DMS 273 (cell line): ENCODE results near the gene INS.

Source experiments
- DNase-seq: peaks from one replicate; lab custom pipeline; 2025; ENCODE audit not compliant: unreplicated experiment; lab: John Stamatoyannopoulos, UW

INS gene

DNA sequence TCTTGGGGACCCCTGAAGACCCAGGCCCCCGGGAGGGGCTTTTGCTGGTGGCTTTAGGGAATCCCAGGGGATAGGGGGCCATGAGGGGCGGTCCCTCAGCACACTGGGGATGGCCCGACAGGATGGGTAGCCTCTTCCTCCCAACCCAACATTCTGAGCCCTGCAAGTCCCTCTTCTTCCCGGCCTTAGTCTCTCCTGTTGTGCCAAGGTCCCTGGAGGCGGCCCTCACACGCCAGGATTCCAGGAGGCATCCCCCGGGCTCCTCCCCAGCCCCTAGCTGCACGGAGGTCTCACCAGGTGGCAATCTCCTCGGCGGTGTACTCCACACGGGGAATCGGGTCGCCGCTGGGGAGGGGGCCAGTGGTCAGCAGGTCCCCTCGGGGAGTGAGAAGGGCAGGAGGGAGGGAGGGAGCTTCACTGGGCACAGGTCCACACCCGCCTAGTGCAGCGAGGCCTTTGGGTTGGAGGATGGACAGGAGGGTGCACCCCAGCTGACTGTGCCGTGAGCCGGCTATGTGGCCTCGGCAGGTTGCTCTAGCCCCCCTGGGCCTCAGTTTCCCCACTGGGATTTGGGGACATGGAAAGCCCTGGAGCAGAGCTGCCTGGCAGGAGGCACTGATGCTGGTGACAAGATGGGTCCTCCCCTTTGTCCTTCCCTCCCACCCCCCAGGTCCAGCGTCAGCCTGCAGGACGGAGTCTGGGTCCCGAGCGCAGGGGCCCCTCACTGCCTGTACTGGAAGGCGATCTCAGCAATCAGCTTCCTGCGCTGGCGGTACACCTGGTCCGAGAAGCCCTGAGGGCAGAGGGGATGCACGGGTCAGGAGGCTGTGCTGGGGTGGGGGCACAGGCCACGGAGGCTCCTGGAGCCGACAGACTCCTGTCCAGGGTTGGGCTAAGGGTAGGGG is 6.4 kb upstream of the INS start:
- DNase-seq, result no peak

GRCh38 chr11:2166091-2166851 is 5.3 kb upstream of the INS start:
- peak; percentile 44 for DNase-seq

GRCh38 chr11:2165571-2165970 is 4.6 kb upstream of the INS start:
- no peak for DNase-seq

DNA sequence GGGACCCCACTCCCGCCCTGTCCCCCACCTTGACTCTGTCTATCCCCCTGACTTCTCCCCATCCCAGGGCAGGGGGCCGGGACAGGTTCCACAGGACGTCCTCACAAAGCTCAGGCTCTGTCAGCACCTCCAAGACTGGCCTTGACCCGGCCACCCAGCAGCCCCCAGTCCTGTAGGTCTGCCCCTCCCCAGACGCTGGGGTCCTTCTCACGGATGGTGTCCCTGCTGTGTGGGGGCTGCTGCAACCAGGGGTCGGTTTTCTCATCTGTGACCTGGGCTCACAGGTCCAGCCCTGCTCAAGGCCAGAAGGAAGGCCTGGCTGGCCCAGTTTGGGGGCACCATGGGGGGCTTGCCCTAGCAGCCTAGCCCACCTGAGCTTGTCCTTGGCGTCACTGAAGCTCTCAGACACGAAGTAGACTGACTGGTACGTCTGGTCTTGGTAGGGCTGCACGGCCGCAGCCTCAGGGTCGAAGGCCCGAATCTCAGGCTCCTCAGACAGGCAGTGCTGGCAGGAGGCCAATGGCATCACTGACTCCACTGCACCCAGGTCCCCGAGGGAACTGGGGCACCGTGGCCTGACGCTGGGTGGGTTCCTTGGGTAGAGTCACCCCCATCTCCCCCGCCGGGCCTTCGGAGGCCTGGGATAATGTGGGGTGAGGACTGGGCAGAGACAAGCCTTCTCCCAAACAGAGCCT is 4.0 kb upstream of the INS start:
- no peak for DNase-seq

DNA sequence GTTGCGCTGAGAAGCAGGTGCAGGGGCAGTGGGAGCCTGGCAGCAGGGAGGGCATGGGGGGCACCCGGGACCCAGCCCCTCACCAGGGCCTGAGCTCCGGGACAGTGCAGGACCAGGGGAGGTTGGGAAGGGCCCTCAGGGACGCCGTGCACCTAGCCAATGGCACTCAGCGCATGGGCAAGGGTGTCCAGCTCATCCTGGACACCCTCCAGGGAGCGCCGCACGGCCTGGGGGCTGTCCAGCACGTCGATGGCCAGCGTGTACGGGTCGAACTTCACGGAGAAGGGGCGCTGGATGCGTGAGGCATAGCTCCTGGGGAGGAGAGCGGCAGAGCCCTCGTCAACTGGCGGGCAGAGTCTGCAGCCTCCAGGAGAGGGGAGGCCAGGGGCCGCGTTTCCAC is 3.1 kb upstream of the INS start:
- no peak for DNase-seq

DNA sequence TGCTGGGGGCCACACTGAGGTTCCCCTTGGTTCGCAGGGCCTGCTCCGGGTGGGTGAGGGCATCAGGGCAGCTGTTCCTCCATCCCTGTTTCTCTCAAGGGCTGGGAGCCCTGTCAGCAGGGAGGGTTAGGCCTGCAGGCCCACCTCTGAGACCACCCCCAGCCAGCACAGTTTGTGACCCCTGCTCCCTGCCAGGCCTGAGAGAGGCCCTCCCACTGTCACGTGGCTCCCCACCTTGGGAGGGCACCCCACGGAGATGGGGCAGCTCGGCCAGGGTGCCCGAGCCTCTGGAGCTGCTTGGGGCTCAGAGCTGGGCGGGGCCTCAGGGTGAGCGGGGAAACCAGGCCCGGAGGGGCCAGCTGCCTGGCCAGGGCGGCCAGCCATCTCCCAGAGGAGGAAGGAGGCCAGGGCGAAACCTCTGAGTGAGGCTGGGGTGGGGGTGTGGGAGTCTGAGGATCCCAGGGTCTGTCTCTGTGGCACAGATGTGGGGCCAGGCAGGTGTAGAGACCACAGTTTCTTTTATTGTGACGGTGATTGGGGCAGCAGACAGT is 2.5 kb upstream of the INS start:
- DNase-seq, result no peak

- no peak for DNase-seq
Measured at GRCh38 chr11:2159536-2160413, 1.2 kb downstream of the INS start.

DNA sequence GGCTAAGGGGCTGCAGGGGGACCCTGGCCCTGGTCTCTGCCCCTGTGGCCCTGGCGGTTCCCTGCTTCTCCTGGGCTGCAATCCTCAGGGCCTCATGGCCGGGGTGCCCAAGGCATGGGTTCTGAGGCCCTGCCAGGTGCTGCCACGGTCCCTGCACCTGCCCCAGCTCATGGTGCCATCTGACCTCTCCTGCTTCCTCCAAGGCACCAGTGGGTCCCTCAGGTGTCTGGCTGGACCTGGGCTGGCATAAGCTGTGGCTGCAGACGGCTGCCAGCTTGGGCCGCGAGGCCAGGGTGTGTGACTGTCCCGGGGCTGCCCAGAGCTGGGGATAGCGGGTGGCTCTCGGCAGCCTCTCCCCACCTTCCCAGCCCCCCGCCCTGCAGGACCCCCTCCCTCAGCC is 2.0 kb downstream of the INS start:
- DNase-seq, result no peak

GRCh38 chr11:2158296-2158737 is 2.7 kb downstream of the INS start:
- no peak for DNase-seq

DNA sequence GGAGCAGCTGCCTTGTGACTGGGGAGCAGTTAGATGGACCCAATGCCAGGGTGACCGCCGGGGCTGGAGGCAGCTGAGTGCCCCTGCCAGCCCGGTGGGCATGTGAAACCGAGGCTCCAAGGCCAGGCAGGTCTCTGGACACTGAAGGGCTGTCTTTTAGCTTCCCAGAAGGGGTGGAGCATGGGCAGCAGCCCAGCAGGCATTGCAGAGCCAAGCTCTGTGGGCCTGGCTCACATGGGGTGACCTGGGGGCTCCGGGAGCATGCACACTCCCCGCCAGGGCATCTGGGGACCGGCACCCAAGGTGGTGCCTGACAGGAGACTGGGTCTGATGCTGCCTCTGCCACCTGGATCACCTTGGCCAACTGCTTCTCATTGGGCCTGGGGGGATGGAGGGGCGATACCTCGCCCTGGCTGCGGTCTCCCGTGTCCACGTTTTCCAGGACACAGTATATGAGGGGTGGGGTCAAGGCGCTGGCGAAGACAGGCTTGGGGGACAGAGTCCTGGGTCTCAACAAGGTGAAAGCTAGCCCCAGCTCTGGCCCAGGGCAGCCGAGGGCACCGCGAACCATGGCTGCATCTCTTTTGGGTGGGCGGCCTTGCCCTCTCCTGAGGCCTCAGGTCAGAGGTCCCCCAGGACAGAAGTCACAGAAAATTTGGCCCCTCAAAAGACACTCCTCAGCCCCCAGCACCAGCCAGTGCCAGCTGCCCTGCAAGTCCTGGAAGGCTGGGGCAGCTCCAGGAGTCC is 3.5 kb downstream of the INS start:
- DNase-seq, result no peak

- DNase-seq, result peak; percentile 66
Measured at GRCh38 chr11:2156416-2157182, 4.4 kb downstream of the INS start.

- DNase-seq, result no peak
Measured at GRCh38 chr11:2155511-2155910, 5.5 kb downstream of the INS start.

- no peak for DNase-seq
Measured at GRCh38 chr11:2154889-2155288, 6.1 kb downstream of the INS start.

GRCh38 chr11:2154195-2154585 is 6.8 kb downstream of the INS start:
- DNase-seq, result no peak

DNA sequence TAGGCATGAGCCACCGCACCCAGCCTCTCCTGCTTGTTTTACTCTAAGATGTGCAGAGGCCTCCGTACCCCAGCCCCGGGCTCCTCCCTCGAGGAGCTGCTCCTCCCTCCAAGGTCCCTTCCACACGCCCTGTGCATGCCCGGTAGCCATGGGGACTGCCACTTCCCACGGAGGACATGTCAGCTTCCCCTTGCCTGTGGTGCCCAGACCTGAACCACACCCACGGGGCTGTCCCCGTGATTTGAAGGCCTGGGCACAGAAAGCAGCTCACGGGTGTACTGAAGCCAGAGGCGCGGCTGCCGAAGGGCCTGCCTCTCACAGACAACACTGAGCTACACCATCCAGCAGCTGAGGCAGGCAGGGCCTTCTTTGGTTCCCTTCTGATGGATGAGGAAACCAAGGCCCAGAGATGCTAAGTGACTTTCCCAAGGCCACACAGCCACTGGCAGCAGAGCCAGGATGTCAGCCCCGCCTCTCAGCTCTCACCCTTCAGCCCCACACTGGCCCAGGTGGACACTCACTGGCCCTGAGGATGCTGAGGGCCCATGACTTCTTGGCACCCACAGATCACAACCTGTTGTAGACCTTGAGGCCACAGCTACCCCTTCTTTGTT is 7.3 kb downstream of the INS start:
- no peak for DNase-seq

DNA sequence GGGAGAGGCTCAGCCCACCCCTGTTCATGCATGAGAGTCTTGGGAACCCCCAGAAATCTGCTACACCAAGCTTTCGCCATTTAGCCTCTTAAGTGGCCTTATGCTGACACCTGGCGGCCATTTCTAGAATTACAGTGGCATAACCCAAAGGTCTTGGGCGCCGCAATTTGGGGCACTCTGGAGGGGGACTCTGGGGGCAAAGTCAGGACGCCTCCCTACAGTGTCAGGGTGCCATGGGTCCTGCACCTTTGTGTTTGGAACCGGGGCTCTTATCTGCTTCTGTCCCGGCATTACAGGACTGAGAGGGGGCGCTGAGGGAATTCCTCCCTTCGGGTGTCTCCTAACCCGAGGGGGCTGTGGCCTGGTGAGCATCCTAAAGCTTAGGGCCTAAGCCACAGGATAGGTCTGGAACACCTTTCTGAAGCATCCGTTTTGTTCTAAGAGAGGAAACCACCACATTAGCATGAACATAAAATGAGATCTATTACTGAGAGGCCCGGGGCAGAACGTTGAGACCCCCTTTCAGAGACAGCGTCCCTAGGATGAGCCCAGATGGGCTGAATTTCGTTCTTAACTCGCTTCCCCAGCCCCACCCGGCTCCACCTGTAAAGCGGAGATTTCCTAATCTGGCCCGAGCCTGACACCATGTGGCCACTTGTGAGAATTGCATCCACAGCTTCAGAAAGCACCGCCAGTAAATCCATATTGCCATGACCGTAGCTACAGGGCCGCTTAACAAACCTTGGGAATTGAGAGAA is 9.3 kb downstream of the INS start:
- DNase-seq, result peak; percentile 84
